Stimulated activated CD4-positive, alpha-beta T cell treated with anti-CD3 and anti-CD28 coated beads, Interleukin-15, amount 100 ng/mL, for 1 hour (primary cell): ENCODE data around the gene ZNF71.
"Not testable (repeated sequence)": the region's sequence is repeated elsewhere in the genome, so short reads cannot be mapped to it uniquely, and the experiment has no call there.

Source experiments
- DNase-seq, 2 donors: peaks; one replicate each; pipeline ENCODE4 v3.0.0-alpha.2; 2020; ENCODE audit warnings: low read depth in 1 of 2, low spot score in 1 of 2

The ZNF71 gene

DNA sequence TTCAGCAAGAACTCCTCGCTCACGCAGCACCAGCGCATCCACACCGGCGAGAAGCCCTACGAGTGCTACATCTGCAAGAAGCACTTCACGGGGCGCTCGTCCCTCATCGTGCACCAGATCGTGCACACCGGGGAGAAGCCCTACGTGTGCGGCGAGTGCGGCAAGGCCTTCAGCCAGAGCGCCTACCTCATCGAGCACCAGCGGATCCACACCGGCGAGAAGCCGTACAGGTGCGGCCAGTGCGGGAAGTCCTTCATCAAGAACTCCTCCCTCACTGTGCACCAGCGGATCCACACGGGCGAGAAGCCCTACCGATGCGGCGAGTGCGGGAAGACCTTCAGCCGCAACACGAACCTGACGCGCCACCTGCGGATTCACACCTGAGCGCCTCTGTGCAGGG is 27.3 kb downstream of the ZNF71 start:
- no peak for DNase-seq

DNA sequence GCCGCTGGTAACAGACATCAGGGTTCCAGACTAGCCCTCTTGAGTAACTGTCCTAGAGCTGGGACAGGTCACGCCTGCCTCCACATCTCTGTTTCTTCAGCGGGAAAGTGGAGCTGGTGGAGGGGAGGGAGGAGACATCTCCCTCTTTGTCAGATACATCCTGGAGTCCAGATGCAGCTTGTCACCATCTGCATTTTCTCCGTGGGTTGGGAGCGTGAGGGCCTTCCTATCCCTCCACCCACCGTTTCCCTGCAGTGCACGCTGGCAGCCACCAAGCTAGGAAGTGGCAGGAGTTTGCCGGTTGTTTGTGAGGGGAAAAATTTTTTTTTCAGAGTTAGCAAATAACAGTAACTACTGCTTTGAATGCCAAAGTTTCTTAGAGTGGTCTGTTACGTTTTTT is 27.9 kb downstream of the ZNF71 start:
- no peak for DNase-seq

DNA sequence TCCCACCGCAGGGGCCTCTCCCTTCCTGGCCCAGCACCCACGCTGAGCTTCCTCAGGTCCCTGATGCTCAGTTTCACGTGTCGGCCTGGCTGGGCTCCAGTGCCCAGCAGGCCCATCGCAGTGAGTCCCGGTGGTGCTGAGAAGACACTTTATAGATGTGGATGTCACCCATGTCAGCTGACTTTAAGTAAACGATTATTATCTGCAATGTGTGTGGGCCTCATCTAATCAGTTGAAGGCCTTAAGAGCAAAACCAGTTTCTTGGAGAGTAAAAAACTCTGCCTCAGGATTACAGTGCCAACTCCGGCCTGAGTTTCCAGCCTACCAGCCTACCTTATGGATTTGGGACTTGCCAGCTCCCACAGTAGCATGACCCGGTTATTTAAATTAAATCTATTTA is 30.6 kb downstream of the ZNF71 start:
- no peak for DNase-seq

DNA sequence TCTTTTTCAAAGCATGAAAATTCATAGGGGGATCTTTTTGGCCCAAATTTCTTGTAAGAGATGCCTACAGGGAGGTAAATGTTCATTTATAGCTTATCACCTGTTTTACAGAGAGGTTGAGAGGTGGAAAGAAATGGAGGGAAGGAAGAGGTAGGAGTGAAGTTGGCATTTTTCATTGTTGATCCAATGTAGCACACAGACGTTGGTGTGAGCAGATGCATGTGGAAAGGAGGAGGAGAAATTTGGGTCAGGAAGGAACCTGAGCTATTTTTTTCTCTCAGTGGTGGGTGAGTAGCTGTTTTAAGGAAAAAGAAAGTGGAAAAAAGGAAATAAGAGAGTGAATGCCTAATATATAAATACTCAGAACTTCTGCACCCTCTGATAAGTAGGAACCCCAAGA is 37.9 kb downstream of the ZNF71 start:
- DNase-seq: no peak

DNA sequence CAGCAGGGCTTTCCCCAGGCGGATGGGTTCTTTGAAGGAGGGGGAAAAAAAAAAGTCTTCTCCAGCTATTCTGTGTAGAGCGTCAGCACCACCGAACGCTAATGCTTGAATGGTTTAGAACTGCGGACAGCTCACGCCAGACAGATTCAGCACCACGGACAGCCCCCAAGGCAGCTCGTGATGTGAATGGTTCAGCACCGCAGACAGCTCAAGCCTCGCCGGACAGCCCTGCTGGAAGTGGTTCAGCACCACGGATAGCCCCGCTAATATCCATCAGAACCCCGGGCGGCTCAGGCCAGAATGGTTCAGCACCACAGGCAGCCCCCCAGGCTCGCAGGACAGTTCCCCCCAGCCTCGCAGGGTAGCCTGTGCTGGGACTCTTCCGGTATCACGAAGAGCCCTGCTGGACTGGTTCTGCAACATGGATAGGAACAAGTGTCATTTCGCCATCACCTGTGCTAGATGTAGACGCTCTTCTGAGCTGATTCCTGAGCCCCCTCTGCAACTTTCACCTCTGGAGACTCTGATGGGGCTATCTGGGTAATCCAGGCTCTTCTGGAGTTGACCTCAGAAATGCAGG is 43.0 kb downstream of the ZNF71 start:
- no peak for DNase-seq

DNA sequence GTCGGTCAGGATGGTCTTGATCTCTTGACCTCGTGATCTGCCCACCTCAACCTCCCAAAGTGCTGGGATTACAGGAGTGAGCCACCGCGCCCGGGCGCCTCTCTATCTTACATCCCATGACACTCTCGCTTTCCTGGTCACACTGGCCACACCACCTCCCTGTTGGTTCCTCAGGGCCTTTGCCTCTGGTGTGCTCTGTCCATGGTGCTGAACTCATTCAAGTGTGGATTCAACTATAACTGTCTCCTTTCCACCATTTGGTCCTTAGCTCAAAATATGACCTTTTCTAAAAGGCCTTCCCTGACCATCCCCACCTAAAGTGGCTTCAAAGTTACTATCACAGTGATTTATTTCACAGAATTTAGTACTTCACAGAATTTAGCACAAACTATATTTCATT is 44.1 kb downstream of the ZNF71 start:
- DNase-seq: no peak

DNA sequence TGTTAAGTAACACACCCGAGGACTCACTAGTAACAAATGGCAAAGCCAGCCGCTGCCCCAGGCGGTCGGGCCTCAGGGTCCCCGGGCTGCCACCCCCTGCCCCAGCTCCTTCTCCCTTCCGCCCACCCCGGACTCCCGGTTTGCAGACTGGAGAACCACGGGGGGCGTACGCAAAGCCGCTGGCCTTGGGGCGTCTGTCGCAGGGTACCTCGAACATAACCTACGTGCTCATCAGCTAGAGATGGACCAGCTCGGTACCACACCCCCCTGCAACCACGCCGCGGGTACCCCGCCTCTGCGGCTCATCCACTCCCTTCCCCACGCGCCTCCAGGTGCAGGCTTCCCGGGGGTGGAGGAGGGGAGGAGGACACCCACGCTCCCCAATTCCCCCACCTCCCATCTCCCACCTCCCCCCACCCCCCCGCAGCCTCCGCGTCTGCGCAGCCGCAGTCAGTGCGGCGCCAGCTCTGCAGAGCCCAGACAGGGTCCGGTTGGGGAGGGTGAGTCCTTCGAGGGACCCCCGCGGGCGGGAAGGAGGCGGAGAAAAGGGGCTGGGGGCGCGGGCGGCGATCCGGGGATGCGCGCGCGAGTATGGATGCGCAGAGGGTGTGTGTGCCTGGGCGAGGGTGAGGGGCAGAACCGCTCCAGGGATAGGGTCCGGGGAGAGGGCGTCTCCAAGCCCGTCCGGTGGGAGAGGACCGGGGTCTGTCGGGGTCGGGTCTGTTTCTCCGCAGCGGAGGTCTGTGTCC is 47.8 kb downstream of the ZNF71 start, which contains the start of gene SMIM17:
SMIM17 (plus strand) TSS at position 449 of the 749 bp plus-strand sequence. CDS start 2,509 bp downstream, outside the sequence.
- DNase-seq: no peak

DNA sequence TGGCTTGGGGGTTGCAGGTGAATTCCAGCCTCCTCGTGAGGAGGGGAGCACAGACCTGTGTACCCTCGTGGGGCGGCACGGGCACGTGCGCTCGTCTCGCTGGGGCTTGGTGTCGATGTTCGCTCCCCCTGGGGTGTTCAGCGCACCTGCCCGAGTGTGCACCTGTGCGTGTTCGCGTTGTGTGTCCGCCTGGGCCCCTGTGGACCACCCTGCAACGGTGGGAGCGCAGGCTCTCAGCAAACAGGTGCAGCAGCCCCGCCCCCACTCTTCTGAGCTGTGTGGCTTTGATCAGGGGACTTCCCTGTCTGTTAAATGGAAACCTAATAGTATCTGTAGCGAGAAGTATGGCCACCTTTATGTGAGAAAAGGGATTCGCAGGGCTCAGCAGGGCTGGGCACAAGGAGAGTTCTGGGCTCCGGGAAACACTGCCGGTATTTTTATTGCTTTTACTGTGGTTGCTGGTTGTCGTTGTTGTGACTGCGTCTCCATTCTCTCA is 48.4 kb downstream of the ZNF71 start:
- DNase-seq: no peak

DNA sequence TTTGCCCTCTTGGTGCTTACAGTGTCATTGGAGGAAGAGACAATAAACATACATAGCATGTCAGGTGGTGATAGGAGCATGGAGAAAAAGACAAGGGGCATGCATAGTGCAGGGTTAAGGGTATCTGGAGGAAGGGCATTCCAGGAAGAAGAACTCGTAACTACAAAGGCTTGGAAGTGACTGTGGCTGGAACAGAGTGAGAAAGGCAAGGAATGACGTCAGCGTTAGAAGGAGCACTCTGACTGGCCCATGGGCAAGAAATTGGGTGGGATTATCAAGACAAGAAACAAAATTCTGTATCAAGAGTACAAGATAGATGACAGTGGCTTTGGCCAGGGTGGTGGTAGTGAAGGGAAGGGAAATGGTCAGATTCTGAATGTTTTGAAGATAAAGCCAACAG is 59.0 kb downstream of the ZNF71 start:
- DNase-seq: no peak

DNA sequence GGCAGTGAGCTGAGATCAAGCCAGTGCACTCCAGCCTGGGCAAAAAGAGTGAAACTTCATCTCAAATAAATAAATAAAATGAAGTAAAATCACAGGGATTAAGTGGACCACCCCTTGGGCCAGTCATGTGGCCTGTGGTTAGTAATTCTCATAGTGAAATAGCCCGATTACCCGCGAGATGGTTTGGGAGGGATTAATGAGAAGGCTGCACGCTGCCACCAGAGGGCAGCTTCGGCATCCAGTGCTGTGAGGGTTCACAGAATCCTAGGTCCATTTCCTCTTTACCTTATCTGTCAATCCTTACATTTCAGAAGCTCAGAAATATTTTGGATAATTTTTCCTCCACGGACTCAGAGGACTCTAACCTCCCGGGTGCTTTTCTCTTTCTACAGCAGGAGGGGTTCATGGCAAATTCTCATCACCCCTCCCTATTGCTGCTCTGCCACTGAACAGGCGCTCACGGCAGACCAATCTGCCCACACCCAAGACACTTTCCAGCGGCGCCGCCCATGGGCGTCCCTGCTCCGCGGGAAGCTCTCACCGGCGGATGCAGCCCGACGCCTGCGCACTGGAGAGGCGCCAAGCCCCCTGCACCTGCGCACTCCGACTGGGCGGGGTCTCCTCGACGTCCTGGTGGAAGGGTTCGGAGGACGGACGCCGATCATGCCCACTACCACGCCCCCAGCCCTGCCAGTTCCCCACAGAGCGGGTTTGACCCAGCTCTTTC is 65.4 kb downstream of the ZNF71 start:
- no peak for DNase-seq

DNA sequence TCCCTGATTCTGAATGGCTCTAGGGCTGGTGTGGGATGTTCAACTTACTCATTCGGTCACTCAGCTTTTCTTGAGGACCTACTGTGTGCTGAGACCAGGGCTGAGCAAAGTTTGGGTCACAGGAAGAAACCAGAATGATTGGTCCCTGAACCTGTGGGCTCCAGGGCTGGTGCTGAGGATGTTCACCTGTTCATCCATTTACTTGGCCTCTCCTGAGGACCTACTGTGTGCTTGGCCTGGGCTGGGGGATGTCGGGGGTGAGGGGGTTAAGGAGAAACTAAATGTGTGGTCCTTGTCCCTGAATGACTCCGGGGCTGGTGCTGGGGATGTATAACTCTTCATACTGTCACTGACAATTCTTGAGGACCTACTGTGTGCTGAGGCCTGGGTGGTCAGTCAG is 66.1 kb downstream of the ZNF71 start:
- no peak for DNase-seq

DNA sequence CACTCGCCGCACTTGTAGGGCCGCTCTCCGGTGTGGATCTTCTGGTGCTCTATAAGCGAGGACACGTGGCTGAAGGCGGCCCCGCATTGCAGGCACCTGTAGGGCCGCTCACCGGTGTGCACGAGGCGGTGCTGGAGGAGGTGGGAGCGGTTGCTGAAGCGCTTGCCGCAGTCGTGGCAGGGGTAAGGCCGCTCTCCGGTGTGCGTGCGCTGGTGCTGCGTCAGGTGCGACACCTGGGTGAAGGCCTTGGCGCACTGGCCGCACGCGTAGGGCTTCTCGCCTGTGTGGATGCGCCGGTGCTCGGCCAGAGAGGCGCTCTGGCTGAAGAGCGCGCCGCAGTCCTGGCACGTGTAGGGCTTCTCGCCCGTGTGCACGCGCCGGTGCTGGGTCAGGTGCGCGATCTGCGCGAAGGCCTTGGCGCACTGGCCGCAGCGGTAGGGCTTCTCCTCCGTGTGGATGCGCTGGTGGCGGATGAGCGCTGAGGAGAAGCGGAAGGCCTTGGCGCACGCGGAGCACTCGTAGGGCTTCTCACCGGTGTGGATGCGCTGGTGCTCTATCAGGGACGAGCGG is 68.9 kb downstream of the ZNF71 start:
- no peak for DNase-seq

DNA sequence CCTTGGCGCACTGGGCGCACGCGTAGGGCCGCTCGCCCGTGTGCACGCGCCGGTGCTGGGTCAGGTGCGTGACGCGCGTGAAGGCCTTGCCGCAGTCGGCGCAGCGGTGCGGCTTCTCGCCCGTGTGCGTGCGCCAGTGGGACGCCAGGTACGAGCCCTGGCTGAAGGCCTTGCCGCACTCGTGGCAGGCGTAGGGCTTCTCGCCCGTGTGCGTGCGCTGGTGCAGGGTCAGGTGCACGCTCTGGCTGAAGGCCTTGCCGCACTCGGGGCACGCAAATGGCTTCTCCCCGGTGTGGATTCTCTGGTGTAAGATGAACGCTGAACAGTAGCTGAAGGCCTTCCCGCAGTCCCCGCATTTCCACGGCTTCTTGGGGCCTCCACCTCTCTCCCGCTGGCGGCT is 69.4 kb downstream of the ZNF71 start:
- no peak for DNase-seq

DNA sequence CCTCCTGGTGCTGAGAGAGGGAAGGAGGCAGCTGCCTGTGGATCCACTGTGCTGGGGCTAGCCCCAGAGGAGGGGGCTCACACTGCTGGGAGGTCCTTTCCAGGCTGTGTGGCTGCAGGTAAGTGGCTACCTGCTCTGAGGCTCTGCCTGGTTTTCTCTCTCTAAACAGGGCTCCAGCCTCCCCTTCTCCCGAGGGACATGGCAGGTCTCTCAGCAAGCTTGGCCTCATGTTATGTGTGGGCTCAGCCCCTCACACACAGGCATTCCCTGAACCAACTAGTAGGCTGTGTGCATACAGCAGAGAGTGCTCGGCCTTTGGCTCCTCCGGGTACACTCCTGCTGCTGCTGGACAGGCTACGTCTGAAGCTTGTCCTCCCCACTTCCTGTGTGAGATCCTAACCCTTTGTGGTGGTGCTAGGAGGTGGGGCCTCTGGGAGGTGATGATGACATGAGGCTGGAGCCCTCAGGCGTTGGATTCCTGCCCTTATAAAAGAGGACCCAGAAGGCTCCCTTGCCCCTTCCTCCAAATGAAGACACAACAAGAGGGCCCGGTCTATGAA is 72.3 kb downstream of the ZNF71 start:
- no peak for DNase-seq

DNA sequence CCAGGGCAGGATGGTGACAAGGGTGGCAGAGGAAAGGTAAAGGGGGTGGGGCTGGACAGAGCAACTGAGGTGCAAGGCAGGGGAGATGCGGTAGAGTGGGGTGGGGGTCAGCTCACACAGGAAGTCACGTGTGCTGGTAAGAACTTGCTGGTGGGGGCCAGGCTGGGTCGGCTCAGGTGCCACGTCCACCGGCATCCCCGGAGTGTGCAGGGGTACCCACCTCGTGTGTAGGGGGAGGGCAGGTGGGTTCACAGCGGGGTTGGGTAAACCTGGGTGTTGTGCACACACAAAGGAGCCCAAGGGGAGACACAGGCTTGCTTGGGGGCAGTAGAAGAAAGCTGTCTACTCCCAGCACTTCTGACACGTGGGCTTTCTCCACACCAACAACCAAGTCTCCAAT is 73.6 kb downstream of the ZNF71 start:
- no peak for DNase-seq

DNA sequence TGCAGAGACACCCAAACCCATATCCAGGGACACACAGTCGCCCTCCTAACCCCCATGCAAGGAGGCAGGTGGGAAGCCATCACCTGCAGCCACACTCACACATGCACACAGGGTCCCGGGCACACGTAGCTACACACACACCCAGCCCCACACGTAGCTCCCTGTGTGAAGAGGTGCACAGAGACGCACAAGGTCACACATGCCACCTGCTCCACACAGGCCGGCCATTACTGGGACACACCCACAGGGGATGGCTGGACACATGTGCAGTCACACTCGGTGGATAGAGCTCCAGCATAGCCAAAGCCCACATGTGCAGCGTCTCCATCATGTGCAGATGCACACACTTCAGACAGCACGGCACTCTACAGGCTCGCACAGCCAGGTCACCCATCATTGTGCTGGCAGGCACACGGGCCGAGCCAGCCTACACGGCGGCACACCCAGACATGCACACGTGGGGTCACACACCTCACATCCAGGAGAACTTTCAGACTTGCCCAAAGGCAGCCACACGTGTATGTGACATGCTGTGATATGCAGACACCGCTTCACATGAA is 75.4 kb downstream of the ZNF71 start:
- DNase-seq: no peak

DNA sequence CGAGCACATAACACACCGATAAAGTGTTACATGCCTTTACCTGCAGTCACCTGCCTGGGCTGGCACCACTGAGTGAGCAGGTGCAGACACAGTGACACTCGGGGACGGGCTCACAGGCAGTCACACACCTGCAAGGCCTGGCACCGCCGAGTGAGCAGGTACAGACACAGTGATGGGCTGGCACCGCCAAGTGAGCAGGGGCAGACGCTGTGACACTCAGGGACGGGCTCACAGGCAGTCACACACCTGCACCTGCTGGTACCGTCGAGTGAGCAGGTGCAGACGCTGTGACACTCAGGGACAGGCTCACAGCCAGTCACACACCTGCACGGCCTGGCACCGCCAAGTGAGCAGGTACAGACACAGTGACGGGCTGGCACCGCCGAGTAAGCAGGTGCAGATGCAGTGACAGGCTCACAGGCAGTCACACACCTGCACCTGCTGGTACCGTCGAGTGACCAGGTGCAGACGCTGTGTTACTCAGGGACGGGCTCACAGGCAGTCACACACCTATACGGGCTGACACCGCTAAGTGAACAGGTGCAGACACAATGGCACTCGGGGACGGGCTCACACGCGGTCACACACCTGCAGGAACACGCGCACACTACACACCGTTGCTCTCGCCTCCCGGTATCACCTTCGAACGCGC is 76.0 kb downstream of the ZNF71 start:
- DNase-seq: no peak

DNA sequence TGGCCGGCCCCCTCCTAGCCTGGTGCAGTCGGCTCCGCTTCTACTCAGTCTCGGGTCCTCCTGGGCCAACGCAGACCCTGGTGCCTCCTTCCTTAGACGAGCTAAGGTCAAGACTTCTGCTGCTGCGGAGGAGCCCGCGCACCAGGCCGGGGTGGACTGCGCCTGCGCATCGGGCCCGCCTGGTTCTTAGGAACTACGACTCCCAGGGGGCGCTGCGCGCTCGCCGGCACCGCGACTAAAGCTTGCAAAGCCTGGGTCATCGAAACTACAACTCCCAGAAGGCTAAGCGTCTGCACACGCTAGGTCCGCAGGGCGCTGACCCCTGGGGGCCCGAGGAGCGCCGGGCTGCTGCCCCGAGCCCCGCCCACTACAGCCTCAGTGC is 76.5 kb downstream of the ZNF71 start, which contains the start of gene ZNF835:
ZNF835 (minus strand) TSS at position 145 of the 382 bp plus-strand sequence. CDS start 6,559 bp downstream, outside the sequence.
- peak; percentile 54 to 80 for DNase-seq

DNA sequence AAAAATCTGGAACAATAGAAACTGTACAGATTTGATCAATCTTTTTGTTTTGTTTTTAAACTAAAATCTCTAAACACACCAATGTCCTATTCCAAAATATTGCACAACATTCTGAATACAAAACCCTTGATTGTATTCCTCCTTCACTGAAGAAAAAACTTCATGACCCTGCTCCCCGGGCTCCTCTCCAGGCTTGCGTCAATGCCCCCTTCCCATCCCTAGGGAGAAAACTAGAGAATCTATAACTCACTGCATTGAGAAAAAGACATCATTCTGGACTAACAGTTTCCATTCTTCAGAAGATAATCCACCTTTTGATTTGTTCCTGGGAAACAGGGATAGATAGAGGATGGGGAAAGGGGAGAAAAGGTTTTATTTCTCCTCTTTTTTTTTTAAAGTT is 77.5 kb downstream of the ZNF71 start:
- DNase-seq: not testable (repeated sequence)
